ENCODE data around the gene HSD3B2.

Gene HSD3B2

DNA sequence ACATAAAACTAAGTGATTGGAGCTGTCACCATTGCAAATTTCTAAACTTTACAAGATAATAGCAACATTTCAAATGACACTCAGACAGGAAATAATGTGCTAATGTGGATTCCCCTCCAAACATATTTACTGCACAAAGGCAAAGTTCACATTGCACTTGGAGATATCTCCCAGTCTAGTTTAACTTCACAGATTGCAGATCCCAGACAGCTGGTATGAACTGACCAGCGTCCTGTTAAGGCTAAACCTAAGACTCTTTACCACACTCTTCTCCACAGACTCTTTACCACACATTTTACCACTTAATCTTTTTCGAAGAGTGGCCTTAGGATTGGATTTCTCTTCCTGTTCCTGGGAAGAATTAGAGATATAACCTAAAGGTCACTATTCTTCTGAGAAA is 51.5 kb downstream of the HSD3B2 start:
- no peak for DNase-seq

DNA sequence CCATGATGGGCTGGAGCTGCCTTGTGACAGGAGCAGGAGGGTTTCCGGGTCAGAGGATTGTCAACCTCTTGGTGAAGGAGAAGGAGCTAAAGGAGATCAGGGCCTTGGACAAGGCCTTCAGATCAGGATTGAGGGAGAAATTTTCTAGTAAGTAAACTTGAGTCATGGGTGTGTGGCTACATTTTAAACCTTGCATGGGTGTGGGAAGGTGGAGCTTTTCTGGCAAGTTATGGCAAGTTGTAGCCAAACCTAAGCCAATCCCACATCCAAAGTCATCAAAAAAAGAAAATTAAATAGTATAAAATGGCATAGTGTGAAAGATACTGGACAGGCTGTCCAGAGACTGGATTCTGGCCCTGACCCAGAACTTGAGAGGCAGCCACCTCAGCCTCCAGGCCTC is 52.3 kb downstream of the HSD3B2 start:
- no peak for DNase-seq

DNA sequence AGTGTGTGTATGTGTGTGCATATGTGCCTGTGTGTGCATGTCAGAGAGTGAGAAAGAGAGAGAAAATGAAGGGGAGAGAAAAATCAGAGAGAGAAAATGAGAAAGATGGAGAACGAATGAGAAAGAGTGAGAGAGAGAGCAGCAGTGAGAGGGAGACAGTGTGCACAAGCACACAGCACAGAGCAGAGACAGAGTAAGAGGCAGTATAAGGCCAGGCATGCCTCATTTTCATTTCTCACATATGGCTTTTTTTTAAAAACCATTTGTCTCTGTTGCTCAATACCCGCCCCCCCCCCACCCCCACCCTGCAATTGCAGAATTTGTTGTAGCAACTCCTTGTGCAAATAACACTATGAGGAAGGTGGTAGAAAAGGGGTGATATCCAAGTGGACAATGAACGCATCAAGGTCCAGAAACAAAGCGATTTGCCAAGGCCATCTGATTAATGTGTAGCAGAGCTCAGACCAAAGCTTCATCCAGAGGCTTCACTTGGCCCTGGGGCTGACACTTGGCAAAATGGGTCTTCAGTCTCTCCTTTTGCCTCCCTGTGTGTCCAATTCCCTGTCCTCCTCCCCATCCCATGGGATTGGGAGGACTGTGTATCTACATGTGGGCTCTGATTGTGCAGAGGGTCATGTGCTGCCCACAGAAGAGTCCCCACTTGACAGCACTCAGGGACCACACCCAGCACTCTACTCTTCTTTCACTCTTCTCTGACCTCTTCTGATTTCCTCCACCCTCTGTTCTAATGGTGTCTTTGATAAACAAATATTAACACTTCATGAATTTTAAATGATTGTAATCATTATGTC is 53.1 kb downstream of the HSD3B2 start:
- DNase-seq, result no peak

DNA sequence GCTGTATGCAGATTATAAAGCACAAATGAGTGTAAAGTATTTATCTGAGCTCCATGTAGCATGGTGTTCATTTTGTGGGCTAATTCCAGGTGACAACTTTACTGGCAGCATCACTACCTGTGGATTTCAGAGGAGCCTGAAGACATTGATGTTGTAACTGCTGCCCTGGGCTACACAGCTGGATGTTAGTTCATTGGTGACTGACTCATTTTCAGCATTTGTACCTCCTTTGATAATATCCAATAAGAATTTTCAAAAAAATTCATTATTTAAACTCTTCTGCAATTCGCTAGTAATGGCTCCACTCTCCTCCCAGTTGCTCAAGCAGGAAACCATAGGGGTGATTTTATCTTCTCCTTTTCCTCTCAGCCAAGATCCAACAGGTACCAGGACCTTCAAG is 54.8 kb downstream of the HSD3B2 start:
- no peak for DNase-seq

DNA sequence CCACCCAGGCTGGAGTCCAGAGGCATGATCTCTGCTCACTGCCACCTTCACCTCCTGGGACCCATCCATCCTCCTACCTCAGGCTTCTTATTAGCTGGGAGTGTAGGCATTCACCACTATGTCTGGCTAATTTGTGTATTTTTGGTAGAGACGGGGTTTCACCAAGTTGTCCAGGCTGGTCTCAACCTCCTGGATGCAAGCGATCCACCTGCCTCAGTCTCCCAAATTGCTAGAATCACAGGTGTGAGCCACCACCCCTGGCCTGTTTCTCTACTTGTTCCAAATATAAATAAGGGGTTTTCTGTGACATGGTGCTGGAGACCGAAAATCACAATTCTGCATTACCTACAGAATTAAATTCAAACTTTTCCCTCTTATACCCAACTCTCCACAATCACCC is 55.4 kb downstream of the HSD3B2 start:
- DNase-seq, result no peak

DNA sequence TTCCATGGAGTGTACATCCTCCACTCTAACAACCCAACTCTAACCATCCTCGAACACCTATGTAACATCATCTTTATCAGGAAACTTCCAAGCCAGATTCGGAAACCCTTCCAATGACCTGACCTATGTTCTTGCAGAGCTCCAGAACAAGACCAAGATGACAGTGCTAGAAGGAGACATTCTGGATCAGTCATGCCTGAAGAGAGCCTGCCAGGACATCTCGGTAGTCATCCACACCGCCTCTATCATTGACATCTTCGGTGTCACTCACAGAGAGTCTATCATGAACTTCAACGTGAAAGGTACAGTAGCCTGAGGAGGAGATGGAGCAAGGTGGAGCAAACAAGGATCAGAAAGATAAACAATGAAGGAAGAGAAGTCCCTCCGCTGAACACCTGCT is 56.0 kb downstream of the HSD3B2 start:
- no peak for DNase-seq

DNA sequence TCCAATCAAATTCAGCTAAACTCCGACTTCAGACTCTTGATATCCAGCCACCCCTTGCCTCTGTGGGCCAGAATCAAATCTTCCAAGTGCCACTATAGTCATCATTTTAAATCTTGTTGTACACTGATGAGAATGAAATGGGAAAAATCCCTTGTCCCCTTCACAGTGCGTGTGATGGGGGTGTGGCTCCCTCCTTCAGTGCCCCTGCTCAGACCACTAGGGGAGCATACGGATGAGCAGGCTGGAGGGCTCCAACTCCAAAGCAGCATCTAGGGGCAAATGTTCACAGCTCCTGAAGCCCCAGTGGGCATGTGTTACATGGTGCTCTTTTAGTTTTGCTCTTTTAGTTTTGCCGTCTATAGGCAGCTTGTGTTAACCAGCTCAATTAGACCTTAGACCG is 56.6 kb downstream of the HSD3B2 start:
- DNase-seq, result no peak

DNA sequence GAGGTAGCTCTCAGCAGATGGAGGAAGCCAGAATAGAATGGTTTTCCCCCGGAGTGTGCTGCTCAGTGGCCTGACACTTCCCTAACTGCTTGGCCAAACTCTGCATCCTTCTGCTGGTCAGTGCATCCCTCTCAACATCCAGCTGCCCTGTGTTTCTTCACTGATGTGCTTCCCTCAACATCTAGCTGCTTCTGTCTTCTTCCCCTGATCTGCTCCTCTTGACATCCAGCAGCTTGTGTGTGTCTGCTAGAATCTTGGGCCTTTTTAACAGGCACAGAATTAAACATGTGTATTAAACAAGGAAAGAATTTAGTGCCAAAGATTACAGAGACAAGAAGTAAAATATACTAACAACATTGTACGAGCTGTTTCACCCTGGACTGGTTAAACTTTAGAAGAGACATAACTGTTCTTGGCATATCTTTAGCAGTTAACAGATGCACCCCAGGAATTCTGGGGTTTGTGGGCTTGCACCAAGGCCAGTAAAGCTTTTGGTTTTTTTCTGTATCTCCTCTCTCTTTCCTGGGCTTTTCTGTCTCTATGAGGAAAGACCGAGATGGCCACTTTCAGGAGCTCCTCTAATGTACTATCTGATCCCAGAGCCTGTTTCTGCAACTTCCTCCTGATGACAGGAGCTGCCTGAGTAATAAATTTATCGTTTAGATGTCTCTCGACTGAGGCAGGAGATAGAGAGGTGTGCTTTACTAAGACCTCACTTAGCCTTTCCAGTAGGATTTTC is 57.3 kb downstream of the HSD3B2 start:
- DNase-seq, result no peak
